Suprapubic skin (tissue), 4 donors: ENCODE measurements around the gene ELOB. TPM values are rescaled to one million over a fixed set of nuclear protein-coding genes. Genes with fewer than 3 reads are reported as not detected.

Source experiments
- DNase-seq, 2 donors: peaks; one replicate each; pipeline ENCODE4 v3.0.0-alpha.2; 2019; ENCODE audit warnings: low spot score in 2 of 2
- H3K27ac ChIP-seq: fragments of 200-600 bp; sonication (generic); one replicate; pipeline ENCODE4 v1.5.1; 2019
- H3K27me3 ChIP-seq: fragments of 200-600 bp; sonication (generic); one replicate; pipeline ENCODE4 v1.5.1; 2019
- H3K36me3 ChIP-seq: fragments of 200-600 bp; sonication (generic); one replicate; pipeline ENCODE4 v1.5.1; 2019
- H3K4me1 ChIP-seq: fragments of 200-600 bp; sonication (generic); one replicate; pipeline ENCODE4 v1.5.1; 2019
- H3K4me3 ChIP-seq: fragments of 200-600 bp; sonication (generic); one replicate; pipeline ENCODE4 v1.5.1; 2019; ENCODE audit warnings: mild to moderate bottlenecking
- H3K9me3 ChIP-seq: fragments of 200-600 bp; sonication (generic); one replicate; pipeline ENCODE4 v1.5.1; 2019
- CTCF ChIP-seq, 2 donors: fragments of 200-600 bp in 1 of 2; fragments of 450-650 bp in 1 of 2; sonication (generic) in 1 of 2; IDR thresholded peaks; one replicate each; pipeline ENCODE4 v1.5.1; 2016 to 2019; ENCODE audit warnings: antibody characterized with exemption in 2 of 2, mild to moderate bottlenecking in 1 of 2, moderate library complexity in 1 of 2
- EP300 ChIP-seq: sonication (generic); formaldehyde crosslinking; IDR thresholded peaks from one replicate; pipeline ENCODE4 v1.6.1; 2017; ENCODE audit warnings: antibody characterized with exemption
- POLR2A ChIP-seq, 2 donors: fragments of 450-650 bp; IDR thresholded peaks; one replicate each; pipeline ENCODE4 v1.6.1; 2017; ENCODE audit warnings: antibody characterized with exemption in 2 of 2, mild to moderate bottlenecking in 2 of 2, moderate library complexity in 2 of 2
- POLR2AphosphoS5 ChIP-seq, 3 donors: sonication (generic); formaldehyde crosslinking; IDR thresholded peaks; one replicate each; pipeline ENCODE4 v1.6.1; 2017; ENCODE audit warnings: antibody characterized with exemption in 3 of 3
- WGBS: methylation state at CpG from one replicate; pipeline ENCODE4 v1.1.5; 2018; 5-methylcytosine and 5-hydroxymethylcytosine counted together
- total RNA-seq, 4 donors: library from RNA; depleted of rRNA; stranded (reverse); fragments of >200 nt; gene quantifications; one replicate each; pipeline ENCODE4 v1.1.0, GENCODE V29; 2016

ELOB gene
- total RNA-seq, 4 donors from 2014 or later, result 174 to 249 (median 213) TPM

GRCh38 chr16:2763173-2763572 lies 13.9 kb downstream of the ELOB start:
- Histone ChIP-seq H3K4me1 (peaks cover 9% of the 10 kb centered on the region), H3K36me3 (peaks cover 99% of the 10 kb centered on the region), H3K4me3 (no peak overlapping the region), H3K27ac (no peak overlapping the region), H3K9me3 (no peaks in the 10 kb centered on the region), H3K27me3 (no peaks in the 10 kb centered on the region)
- no peak for TF ChIP-seq CTCF (IDR thresholded peaks at IDR 0.05)
- TF ChIP-seq EP300, result no peak
- no peak for DNase-seq
- WGBS, result 88% methylated on average over 6 of the region's 6 CpGs

- Histone ChIP-seq H3K36me3 (peaks cover 99% of the 10 kb centered on the region), H3K27ac (no peak overlapping the region), H3K4me1 (peaks cover 5% of the 10 kb centered on the region), H3K27me3 (no peaks in the 10 kb centered on the region), H3K4me3 (no peak overlapping the region), H3K9me3 (no peaks in the 10 kb centered on the region)
- no peak for DNase-seq
- 98% methylated on average over 13 of the region's 13 CpGs for WGBS
- no peak for TF ChIP-seq POLR2A (IDR thresholded peaks at IDR 0.05)
These were observed 14.4 kb downstream of the ELOB start for GRCh38 chr16:2762711-2763110.

GRCh38 chr16:2761886-2762583 lies 15.0 kb downstream of the ELOB start:
- no peak overlapping the region for H3K27ac ChIP-seq
- no peak for DNase-seq
- H3K4me3 ChIP-seq, result no peak overlapping the region
- H3K27me3 ChIP-seq, result no peaks in the 10 kb centered on the region
- 98% methylated on average over 23 of the region's 42 CpGs for WGBS
- H3K4me1 ChIP-seq, result peaks cover 4% of the 10 kb centered on the region
- H3K9me3 ChIP-seq, result no peaks in the 10 kb centered on the region
- TF ChIP-seq EP300 (no peak), CTCF (IDR thresholded peaks at IDR 0.05) (no peak), POLR2AphosphoS5 (IDR thresholded peaks at IDR 0.05) (no peak), POLR2A (IDR thresholded peaks at IDR 0.05) (no peak)
- peaks cover 97% of the 10 kb centered on the region for H3K36me3 ChIP-seq

GRCh38 chr16:2761472-2761871 lies 15.6 kb downstream of the ELOB start:
- peaks cover 8% of the 10 kb centered on the region for H3K4me1 ChIP-seq
- no peak overlapping the region for H3K4me3 ChIP-seq
- H3K9me3 ChIP-seq, result no peaks in the 10 kb centered on the region
- DNase-seq, result no peak
- TF ChIP-seq EP300 (no peak), POLR2AphosphoS5 (IDR thresholded peaks at IDR 0.05) (no peak), POLR2A (IDR thresholded peaks at IDR 0.05) (no peak), CTCF (IDR thresholded peaks at IDR 0.05) (no peak)
- H3K27ac ChIP-seq, result no peak overlapping the region
- H3K36me3 ChIP-seq, result peaks cover 97% of the 10 kb centered on the region
- no peaks in the 10 kb centered on the region for H3K27me3 ChIP-seq
- 97% methylated on average over 10 of the region's 10 CpGs for WGBS

GRCh38 chr16:2757344-2757743 lies 19.7 kb downstream of the ELOB start:
- Histone ChIP-seq H3K27me3 (no peaks in the 10 kb centered on the region), H3K27ac (no peak overlapping the region), H3K36me3 (peaks cover 60% of the 10 kb centered on the region), H3K9me3 (no peaks in the 10 kb centered on the region), H3K4me1 (peaks cover 38% of the 10 kb centered on the region), H3K4me3 (no peak overlapping the region)
- no peak for DNase-seq
- 71% methylated on average over 11 of the region's 11 CpGs for WGBS
- no peak for TF ChIP-seq POLR2AphosphoS5 (IDR thresholded peaks at IDR 0.05)
- TF ChIP-seq EP300, result no peak
- TF ChIP-seq CTCF (IDR thresholded peaks at IDR 0.05), result no peak
- TF ChIP-seq POLR2A (IDR thresholded peaks at IDR 0.05), result no peak
